GM12878 (cell line): ENCODE data around the gene DVL2. TPM values are rescaled to one million over a fixed set of nuclear protein-coding genes. Genes with fewer than 3 reads are reported as not detected.

Experiments
- ATAC-seq: fragments of 200-7000 bp; cut with Tn5 transposase; 3 replicates; pipeline ENCODE4 v1.9.1; 2020; ENCODE audit warnings: mild to moderate bottlenecking, moderate library complexity
- BruUV-seq: library from RNA; stranded (reverse); fragments of 400-500 nt; replicated peaks from 2 replicates; lab custom pipeline; 2021; lab: Mats Ljungman, UMichigan
- CTCF ChIA-PET: fragments of 300-600 bp; sonication (Branson Sonifier 250); formaldehyde crosslinking; extraction: SDS; loops from one replicate; lab custom pipeline; 2021; ENCODE audit warnings: inconsistent platforms; lab: Yijun Ruan, JAX
- POLR2A ChIA-PET: fragments of 350-600 bp; formaldehyde crosslinking; extraction: SDS; loops from one replicate; lab custom pipeline; 2021; ENCODE audit warnings: inconsistent platforms; lab: Charles Lee
- RAD21 ChIA-PET: fragments of 300-600 bp; sonication (Branson Sonifier 250); formaldehyde crosslinking; loops from one replicate; lab custom pipeline; 2023; ENCODE audit warnings: antibody characterized with exemption; ENCODE audit not compliant: unreplicated experiment; lab: Charles Lee
- SMC1A ChIA-PET: fragments of 300-600 bp; sonication (Branson Sonifier 250); formaldehyde crosslinking; loops from one replicate; lab custom pipeline; 2023; ENCODE audit not compliant: unreplicated experiment, uncharacterized antibody; lab: Charles Lee
- DNase-seq: peaks from one replicate; pipeline ENCODE4 v3.0.0-alpha.2; 2011; ENCODE audit warnings: low read depth, low spot score
- FAIRE-seq: peaks from 3 replicates; lab custom pipeline; 2011; peaks lifted over from hg19 to GRCh38; lab: Jason Lieb, UNC
- H2AFZ ChIP-seq: 2 replicates; pipeline ENCODE4 v1.6.0; 2011; ENCODE audit warnings: low read depth, low read length, control low read depth; ENCODE audit not compliant: control insufficient read depth
- H3K27ac ChIP-seq: 2 replicates; pipeline ENCODE4 v1.5.1; 2011; ENCODE audit warnings: control low read depth; ENCODE audit not compliant: control insufficient read depth, insufficient read depth
- H3K27me3 ChIP-seq, 2 experiments: replicated peaks in 1 of 2; 2 replicates each; pipeline versions ENCODE4 v1.6.0 to v1.6.1; 2011; ENCODE audit warnings: low read length in 1 of 2; ENCODE audit not compliant: control insufficient read depth in 2 of 2, insufficient read depth in 2 of 2
- H3K36me3 ChIP-seq, 2 experiments: 2 replicates each; pipeline ENCODE4 v1.5.1; 2011; ENCODE audit warnings: low read length in 1 of 2; ENCODE audit not compliant: control insufficient read depth in 2 of 2, insufficient read depth in 2 of 2
- H3K4me1 ChIP-seq: 2 replicates; pipeline ENCODE4 v1.6.1; 2011; ENCODE audit warnings: mild to moderate bottlenecking, low read length, moderate library complexity, mixed read lengths; ENCODE audit not compliant: control insufficient read depth, insufficient read depth
- H3K4me2 ChIP-seq: 2 replicates; pipeline ENCODE4 v1.6.0; 2011; ENCODE audit warnings: control low read depth; ENCODE audit not compliant: control insufficient read depth, insufficient read depth
- H3K4me3 ChIP-seq: fragments of 200-600 bp; sonication (generic); 2 replicates; pipeline ENCODE4 v1.5.1; 2016
- H3K79me2 ChIP-seq: 2 replicates; pipeline ENCODE4 v1.6.0; 2011; ENCODE audit warnings: low read length; ENCODE audit not compliant: control insufficient read depth, insufficient read depth
- H3K9ac ChIP-seq: 2 replicates; pipeline ENCODE4 v1.8.0; 2011; ENCODE audit warnings: low read length, control low read depth, mixed read lengths; ENCODE audit not compliant: control insufficient read depth, insufficient read depth
- H3K9me3 ChIP-seq: replicated peaks from 3 replicates; pipeline ENCODE4 v1.5.1; 2011; ENCODE audit warnings: mild to moderate bottlenecking, low read length; ENCODE audit not compliant: control insufficient read depth, insufficient read depth
- H4K20me1 ChIP-seq: 2 replicates; pipeline ENCODE4 v1.6.0; 2011; ENCODE audit not compliant: control insufficient read depth, insufficient read depth
- BHLHE40 ChIP-seq, 2 experiments: fragments of 450-650 bp in 1 of 2; IDR thresholded peaks; 2 replicates each; pipeline ENCODE4 v1.6.1; 2011 to 2017; ENCODE audit warnings: low read depth in 2 of 2, borderline replicate concordance in 1 of 2, improper control_type of control experiment in 1 of 2, low read length in 1 of 2, mild to moderate bottlenecking in 1 of 2
- IKZF1 ChIP-seq: fragments of 450-650 bp; conservative IDR thresholded peaks from 2 replicates; pipeline ENCODE4 v1.6.1; 2017; ENCODE audit warnings: antibody characterized with exemption, mild to moderate bottlenecking
- NFYA ChIP-seq: IDR thresholded peaks from 2 replicates; pipeline ENCODE4 v1.6.1; 2011; ENCODE audit warnings: low read depth, mild to moderate bottlenecking, low read length, improper control_type of control experiment, borderline replicate concordance
- ZNF274 ChIP-seq: IDR thresholded peaks from one replicate; pipeline ENCODE4 v1.8.0; 2011; ENCODE audit not compliant: insufficient read length, insufficient read depth
- WGBS: methylation state at CpG from one replicate; pipeline ENCODE4 v1.1.6; 2016; ENCODE audit warnings: low lambda C conversion rate; ENCODE audit not compliant: insufficient replicate concordance, insufficient coverage; ENCODE audit errors: missing lambda C conversion rate; 5-methylcytosine and 5-hydroxymethylcytosine counted together
- in situ Hi-C: fragments of 300-500 bp; cut with MboI; formaldehyde crosslinking; loops from 9 replicates; pipeline ENCODE4 v1.14.3; 2018; ENCODE audit warnings: mixed read lengths
- intact Hi-C: fragments of 100-400 bp; cut with micrococcal nuclease; formaldehyde crosslinking; loops from one replicate; pipeline ENCODE4 v1.14.2; 2022; ENCODE audit not compliant: unreplicated experiment
- polyA plus RNA-seq, 11 experiments: library from polyadenylated mRNA; depleted of rRNA in 4 of 11; unstranded in 6 of 11; stranded (reverse) in 5 of 11; fragments of >200 nt; fragmentation: Nextera tagmentation in 4 of 11; fragmentation: Illumina TruSeq in 1 of 11; extraction: Ambion mirVana in 4 of 11; extraction: Trizol in 1 of 11; gene quantifications; 1 replicate in 1 of 11; 2 replicates in 10 of 11; pipeline versions ENCODE4 v1.2.1 to v1.2.3, GENCODE V29; 2011 to 2016; ENCODE audit warnings: inconsistent platforms in 2 of 11, missing spikeins in 2 of 11, low read depth in 1 of 11
- total RNA-seq, 4 experiments: library from RNA; depleted of rRNA in 3 of 4; stranded (reverse); fragments of >200 nt in 3 of 4; fragmentation: Illumina TruSeq in 1 of 4; extraction: Trizol in 1 of 4; gene quantifications; 2 replicates each; pipeline versions ENCODE4 v1.2.1 to v1.2.3, GENCODE V29; 2013 to 2021

DVL2 gene
- total and polyA plus RNA-seq, 10 of the 15 experiments (the other 5 are each of a cell fraction or from before 2014, with no cell fraction given): 0.97 to 44.8 (median 23.2) TPM

- Histone ChIP-seq H3K9ac (no peak overlapping the region), H3K4me1 (peaks cover 22% of the 10 kb centered on the region), H4K20me1 (no peaks in the 10 kb centered on the region), H3K36me3 (no peaks in the 10 kb centered on the region)
- 19% methylated on average over 7 of the region's 7 CpGs for WGBS
- no peak for ATAC-seq
- intact Hi-C loops (no loop called here), in situ Hi-C loops (no loop called here)
- peak; percentile 26; the same call in 1 of the 2 replicates for TF ChIP-seq IKZF1
- no peak for TF ChIP-seq ZNF274
- TF ChIP-seq, all 136 proteins: peak for 1
- Histone ChIP-seq H3K79me2 (peaks cover 14% of the 10 kb centered on the region), H2AFZ (no peak overlapping the region), H3K27ac (no peak overlapping the region), H3K4me2 (peak overlapping the region; percentile 17; the same call in 1 of the 2 replicates), H3K9me3 (no peaks in the 10 kb centered on the region), H3K4me3 (peak overlapping the region; percentile 51; the same call in 1 of the 2 replicates), H3K27me3 (no peaks in the 10 kb centered on the region)
- ChIA-PET SMC1A (no interaction called here), CTCF (no interaction called here), POLR2A (interaction anchor here (1.3 to 3.3 kb wide), 3 partner anchors 18 to 25 kb away, joined by 3 to 12 read pairs (median 7); partner anchors contain the start of genes DVL2 and PHF23), RAD21 (interaction anchor here (0.6 kb wide), 1 partner anchor 170 kb away, joined by 4 read pairs; no protein-coding TSS in a partner anchor)
- FAIRE-seq (no peak), DNase-seq (no peak)
- TSS peak; percentile 40 for BruUV-seq
Measured at GRCh38 chr17:7216242-7217112, 17.8 kb downstream of the DVL2 start.

- POLR2A ChIA-PET: interaction anchor here (1.3 to 3.3 kb wide), 3 partner anchors 19 to 25 kb away, joined by 3 to 12 read pairs (median 7); partner anchors contain the start of genes DVL2 and PHF23
- TF ChIP-seq BHLHE40 (IDR thresholded peaks at IDR 0.05; ENCODE audit: borderline replicate concordance in 1 of 2, low read depth in 2 of 2, low read length in 1 of 2) (peak in 1 of 2 experiments; percentile 69; a peak in 2 of 4 replicates), NFYA (no peak)
- ATAC-seq (no peak), DNase-seq (no peak), FAIRE-seq (no peak)
- Histone ChIP-seq H3K4me2 (peak overlapping the region; percentile 5; the same call in 1 of the 2 replicates), H4K20me1 (no peaks in the 10 kb centered on the region), H3K27ac (no peak overlapping the region), H3K79me2 (peaks cover 11% of the 10 kb centered on the region), H3K4me3 (no peak overlapping the region), H3K27me3 (no peaks in the 10 kb centered on the region), H3K9me3 (no peaks in the 10 kb centered on the region), H3K9ac (no peak overlapping the region), H3K4me1 (peaks cover 18% of the 10 kb centered on the region), H3K36me3 (no peaks in the 10 kb centered on the region), H2AFZ (no peak overlapping the region)
- no TSS peak for BruUV-seq
- RAD21 ChIA-PET: interaction anchor here (0.6 kb wide), 1 partner anchor 170 kb away, joined by 4 read pairs; no protein-coding TSS in a partner anchor
- CTCF ChIA-PET: interaction anchor here (1.4 to 1.9 kb wide), 2 partner anchors 66 to 81 kb away, joined by 3 to 7 read pairs; partner anchors contain the start of gene SLC2A4
- SMC1A ChIA-PET: interaction anchor here (1.6 kb wide), 1 partner anchor 36 kb away, joined by 4 read pairs; the partner anchor contains the start of gene CTDNEP1
- 0% methylated on average over 7 of the region's 10 CpGs for WGBS
- in situ Hi-C loops: no loop called here
- intact Hi-C loops: loop anchor here (2.0 kb wide), 2 partner anchors 23 to 37 kb away; partner anchors contain the start of genes ELP5 and PHF23
Measured at GRCh38 chr17:7215652-7216180, 18.6 kb downstream of the DVL2 start.
